Adrenal gland (tissue), 12 donors: ENCODE results near the gene INF2. TPM values are rescaled to one million over a fixed set of nuclear protein-coding genes. Genes with fewer than 3 reads are reported as not detected.

Source experiments
- DNase-seq, 7 donors: peaks; one replicate each; pipeline ENCODE4 v3.0.0-alpha.2; 2019 to 2020
- H3K27ac ChIP-seq, 5 donors: fragments of 200-600 bp; sonication (generic) in 4 of 5; 1 replicate in 3 of 5; 2 replicates in 2 of 5; pipeline versions ENCODE4 v1.5.1 to v1.8.0; 2016 to 2020; ENCODE audit warnings: mild to moderate bottlenecking in 1 of 5
- H3K27me3 ChIP-seq: fragments of 200-600 bp; 2 replicates; pipeline ENCODE4 v1.8.0; 2021
- H3K36me3 ChIP-seq, 2 donors: fragments of 200-600 bp; replicated peaks in 1 of 2; 1 replicate in 1 of 2; 2 replicates in 1 of 2; pipeline versions ENCODE4 v1.5.1 to v1.8.0; 2018 to 2022
- H3K4me1 ChIP-seq, 2 donors: fragments of 200-600 bp; replicated peaks in 1 of 2; 1 replicate in 1 of 2; 2 replicates in 1 of 2; pipeline versions ENCODE4 v1.5.1 to v1.8.0; 2018 to 2021
- H3K4me3 ChIP-seq, 4 donors: fragments of 200-600 bp; sonication (generic) in 3 of 4; one replicate each; pipeline ENCODE4 v1.5.1; 2016 to 2018
- H3K9me3 ChIP-seq, 3 donors: fragments of 200-600 bp; sonication (generic) in 1 of 3; replicated peaks in 1 of 3; 1 replicate in 2 of 3; 2 replicates in 1 of 3; pipeline versions ENCODE4 v1.5.1 to v1.8.0; 2016 to 2021
- CTCF ChIP-seq, 6 experiments: fragments of 450-650 bp in 4 of 6; fragments of 200-600 bp in 2 of 6; sonication (generic) in 1 of 6; IDR thresholded peaks; 1 replicate in 5 of 6; 2 replicates in 1 of 6; pipeline versions ENCODE4 v1.5.1 to v1.8.0; 2016 to 2021; ENCODE audit warnings: antibody characterized with exemption in 6 of 6, mild to moderate bottlenecking in 2 of 6, moderate library complexity in 1 of 6
- POLR2A ChIP-seq, 2 donors: fragments of 450-650 bp; IDR thresholded peaks; one replicate each; pipeline ENCODE4 v1.6.1; 2017; ENCODE audit warnings: antibody characterized with exemption in 2 of 2, mild to moderate bottlenecking in 2 of 2, moderate library complexity in 1 of 2
- WGBS, 4 donors: extraction: QIAGEN DNeasy Blood & Tissue Kit in 2 of 4; methylation state at CpG; one replicate each; pipeline versions ENCODE4 v1.1.5 to v1.1.7; 2013 to 2017; 5-methylcytosine and 5-hydroxymethylcytosine counted together
- intact Hi-C, 2 donors: fragments of 100-400 bp; cut with DNase I; formaldehyde crosslinking; loops; one replicate each; pipeline versions ENCODE4 v1.14.1 to v1.15.0; 2022 to 2023
- polyA plus RNA-seq, 3 donors: library from polyadenylated mRNA; stranded (reverse); fragments of 200-250 nt in 2 of 3; fragments of 350-450 nt in 1 of 3; fragmentation: Illumina TruSeq in 1 of 3; extraction: RNeasy Lipid Tissue Mini Kit (QIAGEN cat#74804) in 1 of 3; gene quantifications; one replicate each; pipeline ENCODE4 v1.2.3, GENCODE V29; 2013 to 2014
- total RNA-seq, 9 donors: library from RNA; depleted of rRNA in 4 of 9; stranded (reverse); fragments of >200 nt in 4 of 9; fragments of 120-200 nt in 1 of 9; fragmentation: NEBNext Ultra II Directional in 1 of 9; extraction: Animal tissue kit (Norgen Biotek cat#: 25700) in 1 of 9; gene quantifications; one replicate each; pipeline versions ENCODE4 v1.1.0 to v1.2.4, GENCODE V29; 2013 to 2023
- donor health status: healthy with polysubstance abuse.
- donor health status: Bipolar disorder and iron deficiency.
- donor health status: DM: yes; HTN: yes; CAD: no.
- donor health status: DM: no; HTN: no; CAD: no.
- donor health status: DM: no; HTN: no; CAD: no.
- donor health status: DM: yes; HTN: yes; CAD: no.

The INF2 gene
- total and polyA plus RNA-seq, 12 donors: 8.4 to 217 (median 62.0) TPM

GRCh38 chr14:104693482-104694431, 4.3 kb downstream of the INF2 start:
- Histone ChIP-seq H3K4me1 (peaks cover 22 to 76% of the 10 kb centered on the region in 2 donors), H3K27ac (peak overlapping the region in 1 of 5 donors; percentile 70), H3K9me3 (no peaks in the 10 kb centered on the region), H3K4me3 (no peak overlapping the region), H3K27me3 (no peaks in the 10 kb centered on the region), H3K36me3 (no peaks in the 10 kb centered on the region)
- intact Hi-C loops: no loop called here
- DNase-seq: no peak
- WGBS, 4 donors: 74 to 94% (median 92%) methylated on average over 6 to 26 of the region's 26 CpGs
- TF ChIP-seq POLR2A (IDR thresholded peaks at IDR 0.05): no peak
- no peak for TF ChIP-seq CTCF (IDR thresholded peaks at IDR 0.05)

- H3K9me3 ChIP-seq: no peaks in the 10 kb centered on the region
- peaks cover 18 to 74% of the 10 kb centered on the region in 2 donors for H3K4me1 ChIP-seq
- H3K36me3 ChIP-seq: no peaks in the 10 kb centered on the region
- no peak for DNase-seq
- intact Hi-C loops: no loop called here
- no peak for TF ChIP-seq POLR2A (IDR thresholded peaks at IDR 0.05)
- TF ChIP-seq CTCF (IDR thresholded peaks at IDR 0.05): no peak
- peak overlapping the region in 2 of 5 donors; percentile 12 to 70 for H3K27ac ChIP-seq
- 68 to 83% (median 77%) methylated on average over 4 to 15 of the region's 15 CpGs for whole genome bisulfite sequencing, 4 donors
- H3K27me3 ChIP-seq: no peaks in the 10 kb centered on the region
- H3K4me3 ChIP-seq: no peak overlapping the region
Observed at GRCh38 chr14:104694475-104694950, 5.1 kb downstream of the INF2 start.

DNA sequence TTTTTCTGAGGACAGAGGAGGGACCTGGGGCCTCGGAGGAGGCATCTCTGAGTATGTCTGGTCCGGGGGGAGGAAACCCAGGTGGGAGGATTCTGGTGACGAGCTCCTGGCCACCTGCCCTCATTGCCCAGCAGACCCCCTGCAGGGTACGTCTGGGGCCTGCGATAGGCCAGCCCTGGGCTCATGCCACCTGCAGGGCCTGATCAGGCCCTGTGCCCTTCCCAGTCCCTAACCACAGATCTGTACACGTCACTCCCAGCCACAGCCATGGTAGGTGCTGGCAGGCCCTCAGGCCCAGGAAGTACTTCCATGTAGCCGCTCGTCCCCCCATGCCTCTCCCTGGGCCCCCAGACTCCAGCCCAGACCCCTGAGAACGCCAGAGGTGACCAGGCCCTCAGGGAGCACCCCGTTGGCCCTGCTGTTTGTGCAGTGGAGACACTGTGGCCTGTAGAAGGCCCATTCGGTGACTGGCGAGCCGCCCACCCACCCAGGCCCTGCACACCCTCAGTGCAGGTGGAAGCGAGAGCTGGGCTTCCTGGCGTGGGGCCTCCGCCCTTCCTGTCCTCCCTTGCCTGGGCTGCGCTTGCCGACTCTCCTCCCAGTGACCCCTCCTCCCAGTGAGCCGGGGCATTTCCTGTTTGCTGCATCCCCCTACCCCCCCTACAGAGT, 5.7 kb downstream of the INF2 start:
- Histone ChIP-seq H3K27ac (peak overlapping the region in 2 of 5 donors; percentile 12 to 70), H3K36me3 (no peaks in the 10 kb centered on the region), H3K4me1 (peaks cover 14 to 73% of the 10 kb centered on the region in 2 donors), H3K27me3 (no peaks in the 10 kb centered on the region), H3K9me3 (no peaks in the 10 kb centered on the region), H3K4me3 (no peak overlapping the region)
- 53 to 70% (median 66%) methylated on average over 11 to 19 of the region's 19 CpGs for WGBS, 4 donors
- intact Hi-C loops: no loop called here
- TF ChIP-seq POLR2A (IDR thresholded peaks at IDR 0.05) (no peak), CTCF (IDR thresholded peaks at IDR 0.05) (no peak)
- peak in 2 of 7 donors; percentile 37 to 57 for DNase-seq

DNA sequence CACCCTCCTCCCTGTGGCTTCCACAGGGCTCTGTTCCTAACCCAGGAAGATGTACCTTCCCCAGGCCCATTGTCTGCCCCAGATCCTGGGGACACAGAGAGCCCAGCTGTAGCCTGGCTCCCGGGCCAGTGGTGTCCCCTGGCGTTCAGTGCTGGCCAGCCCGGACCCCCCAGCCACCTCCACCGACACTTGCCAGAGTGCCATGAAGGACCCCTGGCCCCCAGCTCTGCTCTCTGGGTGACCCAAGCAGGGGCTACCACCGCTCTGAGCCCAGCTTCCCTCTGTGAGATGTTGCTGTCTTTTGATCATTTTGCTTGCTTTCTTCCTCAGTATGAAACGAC, 6.2 kb downstream of the INF2 start:
- Histone ChIP-seq H3K36me3 (no peaks in the 10 kb centered on the region), H3K27me3 (no peaks in the 10 kb centered on the region), H3K27ac (peak overlapping the region in 1 of 5 donors; percentile 70), H3K4me1 (peaks cover 12 to 68% of the 10 kb centered on the region in 2 donors), H3K9me3 (no peaks in the 10 kb centered on the region), H3K4me3 (no peak overlapping the region)
- TF ChIP-seq CTCF (IDR thresholded peaks at IDR 0.05) (no peak), POLR2A (IDR thresholded peaks at IDR 0.05) (no peak)
- intact Hi-C loops: no loop called here
- DNase-seq: no peak
- 36 to 78% (median 76%) methylated on average over 2 to 6 of the region's 6 CpGs for WGBS, 4 donors
